PC-3 (cell line): ENCODE measurements around the gene NSA2.

ENCODE experiments used
- EZH2 ChIP-seq: fragments of 300-600 bp; sonication (generic); IDR thresholded peaks from one replicate; pipeline ENCODE4 v1.6.1; 2017; ENCODE audit warnings: antibody characterized with exemption, mild to moderate bottlenecking, low read length; ENCODE audit not compliant: unreplicated experiment
- EZH2phosphoT487 ChIP-seq: fragments of 300-600 bp; sonication (generic); IDR thresholded peaks from 2 replicates; pipeline ENCODE4 v1.6.1; 2018; ENCODE audit warnings: mild to moderate bottlenecking, antibody characterized with exemption, low read length, borderline replicate concordance
- TF ChIP-seq, protein P1 (sequence below): fragments of 300-600 bp; sonication (generic); conservative IDR thresholded peaks from 2 replicates; pipeline ENCODE4 v1.5.1; 2017; ENCODE audit warnings: antibody characterized with exemption, low read depth, mild to moderate bottlenecking, low read length

DNA sequence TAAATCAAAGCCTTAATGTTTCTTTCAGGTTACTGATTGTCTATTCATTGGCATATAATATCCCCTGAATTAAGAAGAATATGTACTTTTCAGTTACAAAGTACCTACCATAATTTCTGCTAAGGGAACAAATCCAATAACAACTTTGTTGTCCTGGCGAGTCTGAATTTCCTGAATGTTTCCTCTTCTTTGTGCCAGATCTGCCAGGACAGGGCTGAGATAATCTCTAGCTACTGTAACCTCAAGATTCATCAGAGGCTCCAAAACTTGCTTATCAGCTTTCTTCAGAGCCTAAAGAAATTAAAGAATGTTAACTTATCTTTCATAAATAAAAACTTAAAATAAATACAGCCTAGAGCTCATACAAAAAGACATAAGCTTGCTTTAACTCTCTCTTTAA is 44.8 kb upstream of the NSA2 start:
- TF ChIP-seq EZH2 (no peak), EZH2phosphoT487 (no peak)
- TF ChIP-seq, protein P1, sequence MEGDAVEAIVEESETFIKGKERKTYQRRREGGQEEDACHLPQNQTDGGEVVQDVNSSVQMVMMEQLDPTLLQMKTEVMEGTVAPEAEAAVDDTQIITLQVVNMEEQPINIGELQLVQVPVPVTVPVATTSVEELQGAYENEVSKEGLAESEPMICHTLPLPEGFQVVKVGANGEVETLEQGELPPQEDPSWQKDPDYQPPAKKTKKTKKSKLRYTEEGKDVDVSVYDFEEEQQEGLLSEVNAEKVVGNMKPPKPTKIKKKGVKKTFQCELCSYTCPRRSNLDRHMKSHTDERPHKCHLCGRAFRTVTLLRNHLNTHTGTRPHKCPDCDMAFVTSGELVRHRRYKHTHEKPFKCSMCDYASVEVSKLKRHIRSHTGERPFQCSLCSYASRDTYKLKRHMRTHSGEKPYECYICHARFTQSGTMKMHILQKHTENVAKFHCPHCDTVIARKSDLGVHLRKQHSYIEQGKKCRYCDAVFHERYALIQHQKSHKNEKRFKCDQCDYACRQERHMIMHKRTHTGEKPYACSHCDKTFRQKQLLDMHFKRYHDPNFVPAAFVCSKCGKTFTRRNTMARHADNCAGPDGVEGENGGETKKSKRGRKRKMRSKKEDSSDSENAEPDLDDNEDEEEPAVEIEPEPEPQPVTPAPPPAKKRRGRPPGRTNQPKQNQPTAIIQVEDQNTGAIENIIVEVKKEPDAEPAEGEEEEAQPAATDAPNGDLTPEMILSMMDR: no peak
